HG03354 (cell line): ENCODE results near the gene TRAPPC13.
"Not testable (repeated sequence)": the region's sequence is repeated elsewhere in the genome, so short reads cannot be mapped to it uniquely, and the experiment has no call there.

ENCODE experiments used
- ATAC-seq: cut with Tn5 transposase; IDR thresholded peaks from one replicate; pipeline ENCODE4 v1.9.1; 2021; ENCODE audit warnings: mild to moderate bottlenecking; ENCODE audit not compliant: unreplicated experiment, poor library complexity, severe bottlenecking

TRAPPC13 gene

GRCh38 chr5:65624571-65625555 lies at the start of gene TRAPPC13, which contains the start of gene SHLD3:
TSS of gene TRAPPC13 (plus strand) at chr5:65625027. CDS start at chr5:65625061, 34 bp downstream.
TSS of gene SHLD3 (plus strand) at chr5:65625027. CDS start at chr5:65629588, 4,561 bp downstream.
- peak; percentile 84 for ATAC-seq

GRCh38 chr5:65577141-65577540 lies 47.7 kb upstream of the TRAPPC13 start:
- no peak for ATAC-seq

- no peak for ATAC-seq
These were observed 36.1 kb upstream of the TRAPPC13 start for GRCh38 chr5:65588694-65589093.

- not testable (repeated sequence) for ATAC-seq
These were observed 23.1 kb upstream of the TRAPPC13 start for GRCh38 chr5:65601761-65602160.

GRCh38 chr5:65611524-65611923 lies 13.3 kb upstream of the TRAPPC13 start:
- no peak for ATAC-seq

- ATAC-seq = no peak
These were observed 12.4 kb upstream of the TRAPPC13 start for GRCh38 chr5:65612298-65612907.

GRCh38 chr5:65620021-65620420 lies 4.8 kb upstream of the TRAPPC13 start:
- no peak for ATAC-seq

- ATAC-seq = not testable (repeated sequence)
These were observed 2.9 kb upstream of the TRAPPC13 start for GRCh38 chr5:65621961-65622360.

GRCh38 chr5:65623482-65623881 lies 1.3 kb upstream of the TRAPPC13 start:
- no peak for ATAC-seq

GRCh38 chr5:65624025-65624570 lies 729 bp upstream of the TRAPPC13 start, which contains the start of gene TRIM23:
TSS of gene TRIM23 (minus strand) at chr5:65624333. CDS start at chr5:65624274, 59 bp downstream.
- ATAC-seq = peak; percentile 95

GRCh38 chr5:65625743-65626142 lies 916 bp downstream of the TRAPPC13 start:
- no peak for ATAC-seq

GRCh38 chr5:65630981-65631380 lies 6.2 kb downstream of the TRAPPC13 start:
- ATAC-seq = no peak

GRCh38 chr5:65640240-65640639 lies 15.4 kb downstream of the TRAPPC13 start:
- no peak for ATAC-seq

- ATAC-seq = no peak
These were observed 22.1 kb downstream of the TRAPPC13 start for GRCh38 chr5:65646938-65647337.

- ATAC-seq = no peak
These were observed 23.1 kb downstream of the TRAPPC13 start for GRCh38 chr5:65647941-65648340.

- no peak for ATAC-seq
These were observed 26.3 kb downstream of the TRAPPC13 start for GRCh38 chr5:65651144-65651543.

GRCh38 chr5:65654713-65655112 lies 29.9 kb downstream of the TRAPPC13 start:
- ATAC-seq = no peak

GRCh38 chr5:65663804-65664521 lies 39.1 kb downstream of the TRAPPC13 start:
- no peak for ATAC-seq

- no peak for ATAC-seq
These were observed 43.9 kb downstream of the TRAPPC13 start for GRCh38 chr5:65668696-65669095.

- ATAC-seq = no peak
These were observed 48.0 kb downstream of the TRAPPC13 start for GRCh38 chr5:65672796-65673195.
